ENCODE measurements around the gene REXO1.

The REXO1 gene

GRCh38 chr19:1780272-1780958 is 67.9 kb downstream of the REXO1 start:
- Histone ChIP-seq H3K27me3 (ENCODE audit: insufficient read depth, low read length) (peaks cover 44% of the 10 kb centered on the region), H3K79me2 (ENCODE audit: control insufficient read depth, insufficient read depth, low read length, unreplicated experiment) (no peaks in the 10 kb centered on the region), H3K4me3 (ENCODE audit: low read depth, low read length) (no peak overlapping the region), H3K27ac (ENCODE audit: low read depth, low read length) (no peak overlapping the region), H2AFZ (ENCODE audit: low read length, unreplicated experiment) (no peak overlapping the region), H3K36me3 (ENCODE audit: insufficient read depth, low read length) (no peaks in the 10 kb centered on the region), H3K4me1 (ENCODE audit: control insufficient read depth, insufficient read depth, low read length, unreplicated experiment) (no peaks in the 10 kb centered on the region)

GRCh38 chr19:1779574-1779973 is 68.7 kb downstream of the REXO1 start:
- Histone ChIP-seq H3K4me3 (ENCODE audit: low read depth, low read length) (no peak overlapping the region), H3K27me3 (ENCODE audit: insufficient read depth, low read length) (peaks cover 52% of the 10 kb centered on the region), H3K36me3 (ENCODE audit: insufficient read depth, low read length) (no peaks in the 10 kb centered on the region), H2AFZ (ENCODE audit: low read length, unreplicated experiment) (no peak overlapping the region), H3K4me1 (ENCODE audit: control insufficient read depth, insufficient read depth, low read length, unreplicated experiment) (no peaks in the 10 kb centered on the region), H3K27ac (ENCODE audit: low read depth, low read length) (no peak overlapping the region), H3K79me2 (ENCODE audit: control insufficient read depth, insufficient read depth, low read length, unreplicated experiment) (no peaks in the 10 kb centered on the region)

GRCh38 chr19:1777149-1777548 is 71.1 kb downstream of the REXO1 start:
- Histone ChIP-seq H3K27me3 (ENCODE audit: insufficient read depth, low read length) (peaks cover 59% of the 10 kb centered on the region), H3K4me1 (ENCODE audit: control insufficient read depth, insufficient read depth, low read length, unreplicated experiment) (no peaks in the 10 kb centered on the region), H2AFZ (ENCODE audit: low read length, unreplicated experiment) (no peak overlapping the region), H3K36me3 (ENCODE audit: insufficient read depth, low read length) (no peaks in the 10 kb centered on the region), H3K79me2 (ENCODE audit: control insufficient read depth, insufficient read depth, low read length, unreplicated experiment) (no peaks in the 10 kb centered on the region), H3K27ac (ENCODE audit: low read depth, low read length) (no peak overlapping the region), H3K4me3 (ENCODE audit: low read depth, low read length) (no peak overlapping the region)

GRCh38 chr19:1776606-1777147 is 71.6 kb downstream of the REXO1 start:
- Histone ChIP-seq H3K36me3 (ENCODE audit: insufficient read depth, low read length) (no peaks in the 10 kb centered on the region), H3K79me2 (ENCODE audit: control insufficient read depth, insufficient read depth, low read length, unreplicated experiment) (no peaks in the 10 kb centered on the region), H3K27ac (ENCODE audit: low read depth, low read length) (no peak overlapping the region), H2AFZ (ENCODE audit: low read length, unreplicated experiment) (no peak overlapping the region), H3K4me1 (ENCODE audit: control insufficient read depth, insufficient read depth, low read length, unreplicated experiment) (no peaks in the 10 kb centered on the region), H3K27me3 (ENCODE audit: insufficient read depth, low read length) (peaks cover 59% of the 10 kb centered on the region), H3K4me3 (ENCODE audit: low read depth, low read length) (no peak overlapping the region)

- Histone ChIP-seq H3K79me2 (ENCODE audit: control insufficient read depth, insufficient read depth, low read length, unreplicated experiment) (no peaks in the 10 kb centered on the region), H3K27ac (ENCODE audit: low read depth, low read length) (no peak overlapping the region), H3K4me1 (ENCODE audit: control insufficient read depth, insufficient read depth, low read length, unreplicated experiment) (no peaks in the 10 kb centered on the region), H3K36me3 (ENCODE audit: insufficient read depth, low read length) (no peaks in the 10 kb centered on the region), H3K4me3 (ENCODE audit: low read depth, low read length) (no peak overlapping the region), H3K27me3 (ENCODE audit: insufficient read depth, low read length) (peaks cover 59% of the 10 kb centered on the region), H2AFZ (ENCODE audit: low read length, unreplicated experiment) (no peak overlapping the region)
Observed at GRCh38 chr19:1775951-1776605, 72.2 kb downstream of the REXO1 start.

- no peak overlapping the region for H3K4me3 ChIP-seq (ENCODE audit: low read depth, low read length)
- H3K79me2 ChIP-seq (ENCODE audit: control insufficient read depth, insufficient read depth, low read length, unreplicated experiment): no peaks in the 10 kb centered on the region
- peaks cover 62% of the 10 kb centered on the region for H3K27me3 ChIP-seq (ENCODE audit: insufficient read depth, low read length)
- no peak overlapping the region for H2AFZ ChIP-seq (ENCODE audit: low read length, unreplicated experiment)
- H3K27ac ChIP-seq (ENCODE audit: low read depth, low read length): no peak overlapping the region
- H3K4me1 ChIP-seq (ENCODE audit: control insufficient read depth, insufficient read depth, low read length, unreplicated experiment): no peaks in the 10 kb centered on the region
- H3K36me3 ChIP-seq (ENCODE audit: insufficient read depth, low read length): no peaks in the 10 kb centered on the region
Observed at GRCh38 chr19:1774989-1775772, 73.1 kb downstream of the REXO1 start.

DNA sequence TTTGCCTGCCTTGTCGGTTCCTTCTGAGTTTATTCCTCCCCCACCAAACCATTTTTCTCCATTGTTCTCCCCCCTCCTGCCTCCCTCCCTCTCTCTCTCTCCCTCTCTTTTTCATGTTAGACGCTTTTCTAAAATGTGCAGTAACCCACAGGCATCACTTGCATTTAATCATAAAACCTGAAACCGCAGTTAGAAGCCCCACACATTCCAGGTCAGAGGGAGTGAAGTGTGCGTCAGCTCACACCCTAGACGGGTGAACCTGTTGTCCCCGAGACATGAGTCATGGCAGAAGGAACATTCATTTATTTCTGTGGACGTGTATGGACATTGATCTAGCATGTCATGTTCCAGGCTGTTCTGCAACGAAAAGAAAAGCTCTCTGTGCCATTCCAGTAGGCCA is 75.1 kb downstream of the REXO1 start:
- Histone ChIP-seq H2AFZ (ENCODE audit: low read length, unreplicated experiment) (no peak overlapping the region), H3K79me2 (ENCODE audit: control insufficient read depth, insufficient read depth, low read length, unreplicated experiment) (no peaks in the 10 kb centered on the region), H3K4me3 (ENCODE audit: low read depth, low read length) (no peak overlapping the region), H3K27me3 (ENCODE audit: insufficient read depth, low read length) (peaks cover 52% of the 10 kb centered on the region), H3K4me1 (ENCODE audit: control insufficient read depth, insufficient read depth, low read length, unreplicated experiment) (no peaks in the 10 kb centered on the region), H3K36me3 (ENCODE audit: insufficient read depth, low read length) (no peaks in the 10 kb centered on the region), H3K27ac (ENCODE audit: low read depth, low read length) (no peak overlapping the region)

- Histone ChIP-seq H3K4me3 (ENCODE audit: low read depth, low read length) (no peak overlapping the region), H3K27me3 (ENCODE audit: insufficient read depth, low read length) (peaks cover 48% of the 10 kb centered on the region), H2AFZ (ENCODE audit: low read length, unreplicated experiment) (no peak overlapping the region), H3K4me1 (ENCODE audit: control insufficient read depth, insufficient read depth, low read length, unreplicated experiment) (no peaks in the 10 kb centered on the region), H3K27ac (ENCODE audit: low read depth, low read length) (no peak overlapping the region), H3K79me2 (ENCODE audit: control insufficient read depth, insufficient read depth, low read length, unreplicated experiment) (no peaks in the 10 kb centered on the region), H3K36me3 (ENCODE audit: insufficient read depth, low read length) (no peaks in the 10 kb centered on the region)
Observed at GRCh38 chr19:1770866-1771576, 77.3 kb downstream of the REXO1 start.

GRCh38 chr19:1769645-1769985 is 78.7 kb downstream of the REXO1 start:
- Histone ChIP-seq H3K4me1 (ENCODE audit: control insufficient read depth, insufficient read depth, low read length, unreplicated experiment) (no peaks in the 10 kb centered on the region), H3K36me3 (ENCODE audit: insufficient read depth, low read length) (no peaks in the 10 kb centered on the region), H3K79me2 (ENCODE audit: control insufficient read depth, insufficient read depth, low read length, unreplicated experiment) (no peaks in the 10 kb centered on the region), H2AFZ (ENCODE audit: low read length, unreplicated experiment) (no peak overlapping the region), H3K27ac (ENCODE audit: low read depth, low read length) (no peak overlapping the region), H3K27me3 (ENCODE audit: insufficient read depth, low read length) (peaks cover 48% of the 10 kb centered on the region), H3K4me3 (ENCODE audit: low read depth, low read length) (no peak overlapping the region)

DNA sequence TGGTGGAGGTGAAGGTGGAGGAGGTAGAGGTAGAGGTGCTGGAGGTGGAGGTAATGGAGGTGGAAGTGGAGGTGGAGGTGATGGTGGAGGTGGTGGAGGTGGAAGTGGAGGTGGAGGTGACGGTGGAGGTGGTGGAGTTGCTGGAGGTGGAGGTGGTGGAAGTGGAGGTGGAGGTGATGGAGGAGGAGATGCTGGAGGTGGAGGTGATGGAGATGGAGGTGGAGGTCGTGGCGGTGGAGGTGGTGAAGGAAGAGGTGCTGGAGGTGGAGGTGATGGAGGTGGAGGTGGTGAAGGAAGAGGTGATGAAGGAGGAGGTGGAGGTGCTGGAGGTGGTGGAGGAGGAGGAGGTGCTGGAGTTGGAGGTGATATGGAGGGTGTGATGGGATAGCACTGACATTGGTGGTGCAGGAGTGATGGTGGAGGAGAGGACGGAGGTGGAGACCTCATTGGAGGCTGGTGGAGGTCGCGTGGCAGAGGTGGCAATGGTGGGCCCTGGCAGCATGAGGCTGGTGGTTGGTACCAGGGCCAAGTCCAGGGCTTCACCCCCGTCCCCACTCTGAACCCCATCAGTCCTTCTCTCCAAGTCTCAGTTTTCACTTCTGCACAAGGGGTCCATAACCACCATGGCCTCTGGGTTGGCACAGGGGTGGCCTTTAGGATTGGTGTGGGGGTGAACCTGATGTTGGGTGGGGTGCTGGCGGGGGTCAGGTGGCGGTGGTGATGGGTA is 79.2 kb downstream of the REXO1 start:
- peaks cover 48% of the 10 kb centered on the region for H3K27me3 ChIP-seq (ENCODE audit: insufficient read depth, low read length)
- no peak overlapping the region for H3K4me3 ChIP-seq (ENCODE audit: low read depth, low read length)
- H2AFZ ChIP-seq (ENCODE audit: low read length, unreplicated experiment): no peak overlapping the region
- H3K4me1 ChIP-seq (ENCODE audit: control insufficient read depth, insufficient read depth, low read length, unreplicated experiment): no peaks in the 10 kb centered on the region
- H3K36me3 ChIP-seq (ENCODE audit: insufficient read depth, low read length): no peaks in the 10 kb centered on the region
- no peak overlapping the region for H3K27ac ChIP-seq (ENCODE audit: low read depth, low read length)
- H3K79me2 ChIP-seq (ENCODE audit: control insufficient read depth, insufficient read depth, low read length, unreplicated experiment): no peaks in the 10 kb centered on the region
